Transverse colon (tissue), 4 donors: ENCODE data around the gene TBX18.

Source experiments
- CTCF ChIP-seq, 5 experiments: fragments of 200-600 bp in 3 of 5; fragments of 450-650 bp in 2 of 5; sonication (generic) in 3 of 5; IDR thresholded peaks; 1 replicate in 2 of 5; 2 replicates in 3 of 5; pipeline ENCODE4 v1.5.1; 2016 to 2017; ENCODE audit warnings: antibody characterized with exemption in 5 of 5, inconsistent platforms in 3 of 5, mild to moderate bottlenecking in 2 of 5, moderate library complexity in 1 of 5
- EP300 ChIP-seq: sonication (generic); formaldehyde crosslinking; IDR thresholded peaks from one replicate; pipeline ENCODE4 v1.6.1; 2017; ENCODE audit warnings: antibody characterized with exemption, low read depth
- POLR2A ChIP-seq: fragments of 450-650 bp; IDR thresholded peaks from one replicate; pipeline ENCODE4 v1.6.1; 2016; ENCODE audit warnings: antibody characterized with exemption, mild to moderate bottlenecking, moderate library complexity
- POLR2AphosphoS5 ChIP-seq, 3 donors: sonication (generic); formaldehyde crosslinking; IDR thresholded peaks; one replicate each; pipeline ENCODE4 v1.6.1; 2016; ENCODE audit warnings: antibody characterized with exemption in 3 of 3

GRCh38 chr6:84691978-84692623 lies 72.3 kb downstream of the TBX18 start:
- TF ChIP-seq POLR2A (no peak), CTCF (IDR thresholded peaks at IDR 0.05) (no peak), POLR2AphosphoS5 (IDR thresholded peaks at IDR 0.05) (no peak), EP300 (no peak)
